ENCODE results near the gene PBOV1.

- TF ChIP-seq CTCF (IDR thresholded peaks at IDR 0.05 in 2 of 3, conservative IDR thresholded peaks at IDR 0.05 in 1 of 3; ENCODE audit: borderline replicate concordance in 1 of 3, insufficient read depth in 1 of 3, low read depth in 2 of 3, low read length in 2 of 3), result no peak
- TF ChIP-seq EZH2phosphoT487 (IDR thresholded peaks at IDR 0.05; ENCODE audit: borderline replicate concordance), result no peak
- no peak for TF ChIP-seq MAX (IDR thresholded peaks at IDR 0.05)
Measured at GRCh38 chr6:138227316-138227781, 9.1 kb upstream of the PBOV1 start.
